ENCODE measurements around the gene CD7. TPM values are rescaled to one million over a fixed set of nuclear protein-coding genes. Genes with fewer than 3 reads are reported as not detected.
A peak's percentile ranks its signal among the peaks of the same experiment; 100 is the strongest.

The CD7 gene
- total RNA-seq, 1 donor from 2014 or later = 1.4 TPM

GRCh38 chr17:82334622-82335394, 17.4 kb upstream of the CD7 start:
- H3K9me3 Mint-ChIP-seq = no peaks in the 10 kb centered on the region
- no peak for TF ChIP-seq CTCF (conservative IDR thresholded peaks at IDR 0.05)
- peak overlapping the region; percentile 86 for H3K27ac Mint-ChIP-seq
- H3K27me3 Mint-ChIP-seq = peaks cover 15% of the 10 kb centered on the region
- peak overlapping the region; percentile 87 for H3K4me3 Mint-ChIP-seq
- peaks cover 32% of the 10 kb centered on the region for H3K4me1 Mint-ChIP-seq (ENCODE audit: unreplicated experiment)
- DNase-seq (ENCODE audit: extremely low spot score, unreplicated experiment) = no peak
- no peaks in the 10 kb centered on the region for H3K36me3 Mint-ChIP-seq

GRCh38 chr17:82334204-82334621, 16.8 kb upstream of the CD7 start:
- Mint-ChIP-seq H3K27ac (no peak overlapping the region), H3K4me1 (ENCODE audit: unreplicated experiment) (peaks cover 30% of the 10 kb centered on the region), H3K4me3 (no peak overlapping the region), H3K27me3 (peaks cover 13% of the 10 kb centered on the region), H3K9me3 (no peaks in the 10 kb centered on the region), H3K36me3 (no peaks in the 10 kb centered on the region)
- DNase-seq (ENCODE audit: extremely low spot score, unreplicated experiment) = no peak
- no peak for TF ChIP-seq CTCF (conservative IDR thresholded peaks at IDR 0.05)

GRCh38 chr17:82333279-82334171, 16.1 kb upstream of the CD7 start, which contains the start of gene SECTM1:
Gene SECTM1 (minus strand): TSS chr17:82333766. CDS start chr17:82327240, 6,526 bp downstream.
- peaks cover 23% of the 10 kb centered on the region for H3K4me1 Mint-ChIP-seq (ENCODE audit: unreplicated experiment)
- H3K36me3 Mint-ChIP-seq = no peaks in the 10 kb centered on the region
- peaks cover 11% of the 10 kb centered on the region for H3K27me3 Mint-ChIP-seq
- peak within 1 kb of the TSS; percentile 84 for H3K4me3 Mint-ChIP-seq
- TF ChIP-seq CTCF (conservative IDR thresholded peaks at IDR 0.05) = no peak
- H3K9me3 Mint-ChIP-seq = no peaks in the 10 kb centered on the region
- H3K27ac Mint-ChIP-seq = peak within 1 kb of the TSS; percentile 69
- no peak for DNase-seq (ENCODE audit: extremely low spot score, unreplicated experiment)

- H3K27me3 Mint-ChIP-seq = peaks cover 11% of the 10 kb centered on the region
- peaks cover 21% of the 10 kb centered on the region for H3K4me1 Mint-ChIP-seq (ENCODE audit: unreplicated experiment)
- no peaks in the 10 kb centered on the region for H3K36me3 Mint-ChIP-seq
- no peaks in the 10 kb centered on the region for H3K9me3 Mint-ChIP-seq
- no peak for TF ChIP-seq CTCF (conservative IDR thresholded peaks at IDR 0.05)
- peak overlapping the region; percentile 69 for H3K27ac Mint-ChIP-seq
- peak overlapping the region; percentile 84 for H3K4me3 Mint-ChIP-seq
- no peak for DNase-seq (ENCODE audit: extremely low spot score, unreplicated experiment)
Observed at GRCh38 chr17:82332669-82333278, 15.4 kb upstream of the CD7 start.

- no peak overlapping the region for H3K4me3 Mint-ChIP-seq
- no peak for DNase-seq (ENCODE audit: extremely low spot score, unreplicated experiment)
- no peaks in the 10 kb centered on the region for H3K36me3 Mint-ChIP-seq
- no peaks in the 10 kb centered on the region for H3K9me3 Mint-ChIP-seq
- H3K27me3 Mint-ChIP-seq = peaks cover 11% of the 10 kb centered on the region
- TF ChIP-seq CTCF (conservative IDR thresholded peaks at IDR 0.05) = no peak
- H3K27ac Mint-ChIP-seq = no peak overlapping the region
- H3K4me1 Mint-ChIP-seq (ENCODE audit: unreplicated experiment) = peaks cover 23% of the 10 kb centered on the region
Observed at GRCh38 chr17:82331345-82331939, 14.0 kb upstream of the CD7 start.

Measured in type B pancreatic cell (in vitro differentiated cells).